ENCODE measurements around the gene IFNA5.

Gene IFNA5

GRCh38 chr9:21289848-21290247, 15.3 kb downstream of the IFNA5 start:
- ATAC-seq = no peak

GRCh38 chr9:21287280-21287679, 17.8 kb downstream of the IFNA5 start:
- no peak for ATAC-seq

- ATAC-seq = no peak
Observed at GRCh38 chr9:21286659-21287058, 18.5 kb downstream of the IFNA5 start.

- ATAC-seq = no peak
Observed at GRCh38 chr9:21286099-21286498, 19.0 kb downstream of the IFNA5 start.

- ATAC-seq = no peak
Observed at GRCh38 chr9:21281275-21281674, 23.8 kb downstream of the IFNA5 start.

GRCh38 chr9:21268347-21268657, 36.8 kb downstream of the IFNA5 start:
- no peak for ATAC-seq

GRCh38 chr9:21267485-21268346, 37.4 kb downstream of the IFNA5 start:
- no peak for ATAC-seq

GRCh38 chr9:21266733-21267484, 38.2 kb downstream of the IFNA5 start:
- ATAC-seq = no peak

- no peak for ATAC-seq
Observed at GRCh38 chr9:21265421-21266189, 39.5 kb downstream of the IFNA5 start.

GRCh38 chr9:21255538-21256212, 49.4 kb downstream of the IFNA5 start:
- no peak for ATAC-seq
